Activated CD4-positive, alpha-beta T cell treated with anti-CD3 and anti-CD28 coated beads for 24 hours (primary cell): Measurements from ENCODE around the gene SLC9A2.
A peak's percentile ranks its signal among the peaks of the same experiment; 100 is the strongest.

Source experiments
- DNase-seq, 2 donors: peaks; one replicate each; pipeline ENCODE4 v3.0.0-alpha.2; 2020; ENCODE audit warnings: low read depth in 2 of 2

SLC9A2 gene

GRCh38 chr2:102620332-102620731, 979 bp downstream of the SLC9A2 start:
- no peak for DNase-seq

- no peak for DNase-seq
These were observed 2.3 kb downstream of the SLC9A2 start for GRCh38 chr2:102621630-102622029.

- no peak for DNase-seq
These were observed 3.3 kb downstream of the SLC9A2 start for GRCh38 chr2:102622646-102623045.

GRCh38 chr2:102630458-102630857, 11.1 kb downstream of the SLC9A2 start:
- no peak for DNase-seq

GRCh38 chr2:102632380-102633175, 13.2 kb downstream of the SLC9A2 start:
- DNase-seq = no peak

- no peak for DNase-seq
These were observed 15.5 kb downstream of the SLC9A2 start for GRCh38 chr2:102634831-102635241.

GRCh38 chr2:102635317-102635716, 16.0 kb downstream of the SLC9A2 start:
- DNase-seq = no peak

- no peak for DNase-seq
These were observed 17.0 kb downstream of the SLC9A2 start for GRCh38 chr2:102636283-102636907.

GRCh38 chr2:102637358-102637757, 18.0 kb downstream of the SLC9A2 start:
- no peak for DNase-seq

GRCh38 chr2:102639429-102639828, 20.1 kb downstream of the SLC9A2 start:
- no peak for DNase-seq

GRCh38 chr2:102652126-102652525, 32.8 kb downstream of the SLC9A2 start:
- no peak for DNase-seq

GRCh38 chr2:102657770-102658169, 38.4 kb downstream of the SLC9A2 start:
- peak in 1 of 2 donors; percentile 13 for DNase-seq

GRCh38 chr2:102660070-102660469, 40.7 kb downstream of the SLC9A2 start:
- no peak for DNase-seq

- DNase-seq = no peak
These were observed 41.2 kb downstream of the SLC9A2 start for GRCh38 chr2:102660574-102660973.

GRCh38 chr2:102661846-102662245, 42.5 kb downstream of the SLC9A2 start:
- DNase-seq = no peak

GRCh38 chr2:102662833-102663232, 43.5 kb downstream of the SLC9A2 start:
- no peak for DNase-seq

GRCh38 chr2:102663381-102663780, 44.0 kb downstream of the SLC9A2 start:
- no peak for DNase-seq

- DNase-seq = peak; percentile 31 to 41
These were observed 45.1 kb downstream of the SLC9A2 start for GRCh38 chr2:102664471-102664909.

GRCh38 chr2:102667072-102667471, 47.7 kb downstream of the SLC9A2 start:
- no peak for DNase-seq

- no peak for DNase-seq
These were observed 48.8 kb downstream of the SLC9A2 start for GRCh38 chr2:102668171-102668570.

- DNase-seq = no peak
These were observed 50.0 kb downstream of the SLC9A2 start for GRCh38 chr2:102669401-102669800.

GRCh38 chr2:102672107-102672776, 52.9 kb downstream of the SLC9A2 start:
- no peak for DNase-seq

GRCh38 chr2:102674370-102674769, 55.0 kb downstream of the SLC9A2 start:
- no peak for DNase-seq
